GM12872 (cell line): ENCODE measurements around the gene HEMGN.

Source experiments
- TF ChIP-seq, protein P1 (sequence below): IDR thresholded peaks from 3 replicates; pipeline ENCODE4 v1.5.1; 2011; ENCODE audit warnings: low read depth, mild to moderate bottlenecking, low read length, moderate library complexity; ENCODE audit not compliant: insufficient read depth

HEMGN gene

DNA sequence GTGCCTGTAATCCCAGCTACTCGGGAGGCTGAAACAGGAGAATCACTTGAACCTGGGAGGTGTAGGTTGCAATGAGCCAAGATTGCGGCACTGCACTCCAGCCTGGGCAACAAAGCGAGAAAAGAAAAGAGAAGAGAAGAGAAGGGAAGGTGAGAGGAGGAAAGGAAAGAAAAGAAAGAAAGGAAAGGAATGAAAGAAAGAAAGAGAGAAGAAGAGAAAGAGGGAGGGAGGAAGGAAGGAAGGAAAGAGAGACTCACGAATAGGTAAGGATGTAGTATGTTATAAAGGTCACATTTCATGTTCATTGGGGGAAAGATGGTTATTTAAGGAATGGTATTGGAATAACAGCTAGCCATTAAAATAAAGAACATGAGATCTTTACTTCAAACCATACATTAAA lies 34.8 kb upstream of the HEMGN start:
- TF ChIP-seq, protein P1, sequence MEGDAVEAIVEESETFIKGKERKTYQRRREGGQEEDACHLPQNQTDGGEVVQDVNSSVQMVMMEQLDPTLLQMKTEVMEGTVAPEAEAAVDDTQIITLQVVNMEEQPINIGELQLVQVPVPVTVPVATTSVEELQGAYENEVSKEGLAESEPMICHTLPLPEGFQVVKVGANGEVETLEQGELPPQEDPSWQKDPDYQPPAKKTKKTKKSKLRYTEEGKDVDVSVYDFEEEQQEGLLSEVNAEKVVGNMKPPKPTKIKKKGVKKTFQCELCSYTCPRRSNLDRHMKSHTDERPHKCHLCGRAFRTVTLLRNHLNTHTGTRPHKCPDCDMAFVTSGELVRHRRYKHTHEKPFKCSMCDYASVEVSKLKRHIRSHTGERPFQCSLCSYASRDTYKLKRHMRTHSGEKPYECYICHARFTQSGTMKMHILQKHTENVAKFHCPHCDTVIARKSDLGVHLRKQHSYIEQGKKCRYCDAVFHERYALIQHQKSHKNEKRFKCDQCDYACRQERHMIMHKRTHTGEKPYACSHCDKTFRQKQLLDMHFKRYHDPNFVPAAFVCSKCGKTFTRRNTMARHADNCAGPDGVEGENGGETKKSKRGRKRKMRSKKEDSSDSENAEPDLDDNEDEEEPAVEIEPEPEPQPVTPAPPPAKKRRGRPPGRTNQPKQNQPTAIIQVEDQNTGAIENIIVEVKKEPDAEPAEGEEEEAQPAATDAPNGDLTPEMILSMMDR: no peak

DNA sequence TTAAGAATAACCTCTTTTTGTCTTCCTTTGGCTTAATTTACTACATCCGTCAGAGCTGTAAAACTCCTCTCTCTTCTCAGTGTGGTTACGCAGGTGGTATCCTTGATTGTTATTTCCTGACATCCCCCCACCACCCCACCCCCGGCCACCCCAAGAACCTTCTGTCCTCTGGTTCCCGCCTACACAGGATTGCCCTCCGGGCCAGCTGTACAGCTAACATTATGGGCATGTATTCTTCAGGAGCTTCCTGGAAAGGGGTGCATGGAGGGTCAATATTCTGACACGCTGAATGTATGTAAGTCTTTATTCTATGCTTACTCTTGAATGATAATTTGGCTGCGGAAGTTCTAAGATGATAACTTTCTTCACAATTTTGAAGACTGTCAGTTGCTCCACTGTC lies 32.2 kb upstream of the HEMGN start:
- TF ChIP-seq, protein P1: no peak

DNA sequence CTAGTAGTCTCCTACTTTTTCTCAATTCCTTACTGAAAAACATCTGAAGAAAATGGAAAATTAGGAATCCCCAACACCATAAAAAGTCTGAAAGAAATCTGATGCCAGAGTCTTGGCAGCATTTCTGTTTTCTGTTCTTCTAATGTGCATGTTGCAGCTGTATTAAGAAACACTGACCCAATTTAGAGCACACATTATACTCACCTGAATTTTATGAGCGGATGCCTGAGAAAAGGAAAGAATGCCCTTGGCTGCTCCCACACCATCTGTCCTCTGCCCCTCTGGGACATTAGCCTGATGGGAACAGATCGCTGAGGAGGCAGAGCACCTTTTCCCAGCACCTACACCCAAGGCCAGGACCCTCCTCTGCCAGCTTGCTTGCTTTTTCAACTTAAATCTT lies 31.0 kb upstream of the HEMGN start:
- TF ChIP-seq, protein P1: no peak

DNA sequence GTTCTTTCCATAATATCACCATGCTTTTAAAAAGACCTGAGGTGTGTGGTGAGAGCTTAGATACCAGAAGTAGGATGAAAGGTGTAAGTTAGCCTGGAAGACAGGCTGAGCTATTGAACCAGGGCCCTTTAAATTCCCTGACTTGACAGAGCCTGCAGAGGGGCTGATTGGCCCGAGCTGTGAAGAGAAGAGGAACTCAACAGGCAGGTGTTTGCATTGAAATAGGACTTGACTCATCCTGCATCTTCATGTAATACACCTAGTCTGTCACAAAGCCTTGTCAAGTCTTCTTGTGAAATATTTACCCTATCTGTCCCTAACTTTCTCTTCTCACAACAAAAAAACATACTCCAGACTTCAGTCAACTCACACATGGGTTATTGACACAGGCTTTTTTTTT lies 28.5 kb upstream of the HEMGN start:
- TF ChIP-seq, protein P1: no peak

DNA sequence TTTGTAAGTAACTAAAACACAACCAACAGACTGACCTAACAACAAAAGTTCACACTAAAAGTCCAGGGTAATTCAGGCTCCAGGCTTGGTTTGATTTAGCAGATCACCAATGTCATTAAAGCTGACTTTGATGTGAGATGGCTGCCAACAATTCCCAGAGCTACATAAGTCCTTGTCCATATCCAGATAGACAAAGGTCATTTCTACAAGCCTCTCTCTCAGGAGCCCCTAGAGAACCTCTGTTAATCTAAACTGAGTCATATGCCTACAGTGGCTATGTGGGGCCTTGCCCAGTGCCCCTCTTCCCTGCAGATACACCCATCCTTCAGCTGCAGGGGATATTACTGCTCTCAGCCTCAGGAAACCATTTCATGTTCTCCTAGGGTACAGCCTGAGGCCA lies 26.9 kb upstream of the HEMGN start:
- TF ChIP-seq, protein P1: no peak

DNA sequence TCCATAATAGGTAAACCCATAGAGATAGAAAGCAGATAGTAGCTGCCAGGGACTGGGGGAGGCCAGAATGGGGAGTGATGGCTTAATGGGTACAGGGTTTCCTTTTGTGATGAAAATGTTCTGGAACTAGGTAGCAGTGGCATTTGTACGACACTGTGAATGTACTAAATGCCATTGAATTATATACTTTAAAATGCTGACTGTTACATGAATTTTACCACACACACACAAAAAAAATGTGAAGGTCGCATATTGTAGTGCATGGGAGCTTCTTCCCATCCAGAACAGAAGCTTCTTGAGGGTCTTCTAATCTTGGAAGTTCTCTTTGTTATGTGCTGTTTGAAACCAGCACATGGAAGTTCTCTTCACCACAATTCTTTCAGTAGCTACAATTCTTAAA lies 25.3 kb upstream of the HEMGN start:
- TF ChIP-seq, protein P1: no peak

DNA sequence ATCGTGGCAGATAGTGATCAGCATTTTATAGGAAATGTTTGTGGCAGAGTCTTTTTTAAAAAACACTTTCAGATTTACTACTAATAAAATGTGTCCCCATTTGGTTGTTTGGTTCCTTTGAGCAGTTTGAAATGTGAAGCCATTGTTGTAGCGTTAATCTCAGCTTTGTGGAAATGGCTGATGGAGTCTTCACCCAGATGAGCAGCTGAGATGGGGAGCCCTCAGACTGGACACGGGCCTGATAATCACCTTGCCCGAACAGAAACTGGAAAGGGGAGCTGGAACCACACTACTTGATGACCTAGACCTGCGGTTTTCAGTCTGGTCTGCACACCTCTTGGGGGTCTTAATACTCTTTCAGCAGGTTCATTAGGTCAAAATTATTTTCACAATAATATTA lies 24.6 kb upstream of the HEMGN start:
- TF ChIP-seq, protein P1: no peak

DNA sequence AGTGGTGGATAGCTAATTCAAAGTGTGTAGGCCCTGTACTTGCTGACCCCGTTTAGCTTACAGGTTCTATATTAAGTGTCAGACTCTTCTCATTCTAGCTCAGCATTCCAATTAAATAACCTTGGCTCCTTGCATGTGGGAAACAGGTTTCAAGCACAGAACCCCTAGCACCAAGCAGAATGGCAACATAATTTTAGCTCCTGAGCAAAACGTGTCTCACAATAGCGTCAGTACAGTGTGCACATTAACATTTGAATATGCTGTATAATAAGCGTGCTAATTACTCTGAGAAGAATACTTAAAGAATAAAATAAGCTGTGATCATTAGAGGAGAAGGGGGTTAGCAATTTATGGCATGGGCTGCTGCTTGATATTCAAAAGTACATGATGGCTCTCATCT lies 24.2 kb upstream of the HEMGN start:
- TF ChIP-seq, protein P1: no peak
